Caco-2 (cell line): ENCODE results near the gene EXOC6. TPM values are rescaled to one million over a fixed set of nuclear protein-coding genes. Genes with fewer than 3 reads are reported as not detected.

ENCODE experiments used
- BruUV-seq: library from RNA; stranded (reverse); fragments of 400-500 nt; replicated peaks from 2 replicates; lab custom pipeline; 2021; lab: Mats Ljungman, UMichigan
- CTCF ChIA-PET: fragments of 300-600 bp; sonication (Branson Sonifier 250); formaldehyde crosslinking; loops from one replicate; lab custom pipeline; 2022; ENCODE audit warnings: antibody characterized with exemption; lab: Charles Lee
- POLR2A ChIA-PET: fragments of 300-600 bp; sonication (Branson Sonifier 250); formaldehyde crosslinking; loops from one replicate; lab custom pipeline; 2022; ENCODE audit warnings: antibody characterized with exemption; lab: Charles Lee
- DNase-seq, 2 experiments: peaks; one replicate each; pipeline versions ENCODE4 v3.0.0 to v3.0.0-alpha.2; 2020 to 2022
- H3K27me3 ChIP-seq: replicated peaks from 2 replicates; pipeline ENCODE4 v1.6.0; 2011; ENCODE audit warnings: low read length; ENCODE audit not compliant: control insufficient read depth, insufficient read depth
- H3K36me3 ChIP-seq: 2 replicates; pipeline ENCODE4 v1.5.1; 2011; ENCODE audit warnings: low read length; ENCODE audit not compliant: control insufficient read depth, insufficient read depth
- H3K4me1 ChIP-seq: fragments of 250-450 bp; sonication (Bioruptor Pico); 2 replicates; pipeline ENCODE4 v1.5.1; 2020; ENCODE audit warnings: mild to moderate bottlenecking
- H3K4me3 ChIP-seq: 2 replicates; pipeline ENCODE4 v1.5.1; 2011; ENCODE audit warnings: low read depth, mild to moderate bottlenecking, control low read depth, low read length
- H3K9me3 ChIP-seq: fragments of 250-450 bp; sonication (Bioruptor Pico); 2 replicates; pipeline ENCODE4 v1.5.1; 2020; ENCODE audit warnings: mild to moderate bottlenecking, moderate library complexity
- H3K27ac Mint-ChIP-seq: one replicate; pipeline ENCODE4 v1.8.0; 2022; ENCODE audit warnings: mixed read lengths; ENCODE audit not compliant: unreplicated experiment
- H3K27me3 Mint-ChIP-seq: one replicate; pipeline ENCODE4 v1.8.0; 2022; ENCODE audit warnings: mixed read lengths; ENCODE audit not compliant: insufficient read depth, unreplicated experiment
- H3K36me3 Mint-ChIP-seq: one replicate; pipeline ENCODE4 v1.8.0; 2022; ENCODE audit warnings: mild to moderate bottlenecking, mixed read lengths; ENCODE audit not compliant: insufficient read depth, unreplicated experiment
- H3K4me1 Mint-ChIP-seq: one replicate; pipeline ENCODE4 v1.8.0; 2022; ENCODE audit warnings: low read depth, mixed read lengths; ENCODE audit not compliant: unreplicated experiment
- H3K4me3 Mint-ChIP-seq: one replicate; pipeline ENCODE4 v1.8.0; 2022; ENCODE audit warnings: mild to moderate bottlenecking, moderate library complexity, mixed read lengths; ENCODE audit not compliant: unreplicated experiment
- H3K9me3 Mint-ChIP-seq: one replicate; pipeline ENCODE4 v1.8.0; 2022; ENCODE audit warnings: mixed read lengths; ENCODE audit not compliant: unreplicated experiment
- intact Hi-C: fragments of 100-400 bp; cut with micrococcal nuclease; formaldehyde crosslinking; loops from one replicate; pipeline ENCODE4 v1.10.0; 2022; ENCODE audit not compliant: unreplicated experiment
- total RNA-seq: library from RNA; stranded (reverse); gene quantifications from 2 replicates; pipeline ENCODE4 v1.2.3, GENCODE V29; 2022
- TF ChIP-seq, protein P1 (sequence below), 2 experiments: fragments of 200-600 bp in 1 of 2; IDR thresholded peaks; 1 replicate in 1 of 2; 2 replicates in 1 of 2; pipeline versions ENCODE4 v1.5.1 to v1.8.0; 2011 to 2022; ENCODE audit warnings: antibody characterized with exemption in 1 of 2, control low read depth in 1 of 2, inconsistent platforms in 1 of 2, low read depth in 1 of 2, low read length in 1 of 2, mild to moderate bottlenecking in 1 of 2, moderate library complexity in 1 of 2; ENCODE audit not compliant: insufficient read depth in 1 of 2, severe bottlenecking in 1 of 2, unreplicated experiment in 1 of 2

Gene EXOC6
- total RNA-seq, 1 experiment from 2014 or later: 12.5 TPM

DNA sequence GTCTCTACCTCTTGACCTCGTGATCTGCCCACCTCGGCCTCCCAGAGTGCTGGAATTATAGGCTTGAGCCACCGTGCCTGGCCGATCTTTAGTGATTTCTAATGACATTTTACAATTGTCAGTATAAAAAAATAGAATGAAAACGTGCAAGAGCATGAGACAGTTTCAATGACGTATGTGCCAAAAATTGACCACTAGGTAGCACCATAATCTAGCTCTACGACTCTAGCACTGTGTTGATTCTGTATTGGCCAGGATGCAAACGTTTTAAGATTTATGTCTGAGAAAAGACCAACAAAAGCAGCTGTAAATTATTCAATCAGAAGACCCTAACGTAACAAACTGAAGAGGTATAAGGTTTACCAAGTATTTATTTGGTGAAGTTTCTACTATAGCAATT is 25.4 kb upstream of the EXOC6 start:
- Mint-ChIP-seq H3K27ac (peak overlapping the region; percentile 29), H3K4me3 (no peak overlapping the region), H3K27me3 (no peaks in the 10 kb centered on the region), H3K36me3 (no peaks in the 10 kb centered on the region), H3K9me3 (no peaks in the 10 kb centered on the region), H3K4me1 (peaks cover 10% of the 10 kb centered on the region)
- no peaks in the 10 kb centered on the region for H3K27me3 ChIP-seq
- ChIA-PET CTCF (interaction anchor here (1.1 kb wide), 1 partner anchor 20 kb away, joined by 3 read pairs; no protein-coding TSS in a partner anchor), POLR2A (no interaction called here)
- no TSS peak for BruUV-seq
- peaks cover 11% of the 10 kb centered on the region; the same call in 1 of the 2 replicates for H3K4me1 ChIP-seq
- TF ChIP-seq, protein P1, sequence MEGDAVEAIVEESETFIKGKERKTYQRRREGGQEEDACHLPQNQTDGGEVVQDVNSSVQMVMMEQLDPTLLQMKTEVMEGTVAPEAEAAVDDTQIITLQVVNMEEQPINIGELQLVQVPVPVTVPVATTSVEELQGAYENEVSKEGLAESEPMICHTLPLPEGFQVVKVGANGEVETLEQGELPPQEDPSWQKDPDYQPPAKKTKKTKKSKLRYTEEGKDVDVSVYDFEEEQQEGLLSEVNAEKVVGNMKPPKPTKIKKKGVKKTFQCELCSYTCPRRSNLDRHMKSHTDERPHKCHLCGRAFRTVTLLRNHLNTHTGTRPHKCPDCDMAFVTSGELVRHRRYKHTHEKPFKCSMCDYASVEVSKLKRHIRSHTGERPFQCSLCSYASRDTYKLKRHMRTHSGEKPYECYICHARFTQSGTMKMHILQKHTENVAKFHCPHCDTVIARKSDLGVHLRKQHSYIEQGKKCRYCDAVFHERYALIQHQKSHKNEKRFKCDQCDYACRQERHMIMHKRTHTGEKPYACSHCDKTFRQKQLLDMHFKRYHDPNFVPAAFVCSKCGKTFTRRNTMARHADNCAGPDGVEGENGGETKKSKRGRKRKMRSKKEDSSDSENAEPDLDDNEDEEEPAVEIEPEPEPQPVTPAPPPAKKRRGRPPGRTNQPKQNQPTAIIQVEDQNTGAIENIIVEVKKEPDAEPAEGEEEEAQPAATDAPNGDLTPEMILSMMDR (IDR thresholded peaks at IDR 0.05; ENCODE audit: insufficient read depth in 1 of 2, low read depth in 1 of 2, low read length in 1 of 2, severe bottlenecking in 1 of 2, unreplicated experiment in 1 of 2): peak in 1 of 2 experiments; percentile 30
- H3K36me3 ChIP-seq: no peaks in the 10 kb centered on the region
- intact Hi-C loops: loop anchor here (5.0 kb wide), 1 partner anchor 59 kb away; no protein-coding TSS in a partner anchor
- H3K9me3 ChIP-seq: no peaks in the 10 kb centered on the region
- H3K4me3 ChIP-seq: no peak overlapping the region
- peak in 1 of 2 experiments; percentile 15 for DNase-seq

DNA sequence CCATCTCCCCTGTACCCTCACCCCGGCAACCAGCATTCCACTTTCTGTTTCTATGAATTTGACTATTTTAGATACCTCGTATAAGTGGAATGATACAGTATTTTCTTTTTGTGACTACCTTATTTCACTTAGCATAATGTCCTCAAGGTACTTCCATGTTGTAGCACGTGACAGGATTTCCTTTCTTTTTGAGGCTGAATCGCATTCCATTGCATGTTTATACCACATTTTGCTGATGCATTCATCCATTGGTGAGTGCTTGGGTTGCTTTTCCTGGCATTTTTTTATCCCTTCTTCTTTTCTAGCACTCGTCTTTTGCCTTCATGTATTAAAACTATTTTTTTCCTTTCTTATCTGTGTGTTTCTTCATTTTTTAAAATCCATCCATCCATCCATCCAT is 22.3 kb upstream of the EXOC6 start:
- no peaks in the 10 kb centered on the region for H3K36me3 ChIP-seq
- TF ChIP-seq, protein P1 (IDR thresholded peaks at IDR 0.05; ENCODE audit: insufficient read depth in 1 of 2, low read depth in 1 of 2, low read length in 1 of 2, severe bottlenecking in 1 of 2, unreplicated experiment in 1 of 2): no peak
- ChIA-PET POLR2A (no interaction called here), CTCF (no interaction called here)
- no peaks in the 10 kb centered on the region for H3K9me3 Mint-ChIP-seq
- no peak overlapping the region for H3K4me3 ChIP-seq
- H3K27ac Mint-ChIP-seq: no peak overlapping the region
- H3K9me3 ChIP-seq: no peaks in the 10 kb centered on the region
- H3K4me3 Mint-ChIP-seq: no peak overlapping the region
- H3K4me1 Mint-ChIP-seq: peaks cover 13% of the 10 kb centered on the region
- H3K27me3 Mint-ChIP-seq: no peaks in the 10 kb centered on the region
- no peak for DNase-seq
- no peaks in the 10 kb centered on the region for H3K36me3 Mint-ChIP-seq
- intact Hi-C loops: no loop called here
- no peaks in the 10 kb centered on the region for H3K27me3 ChIP-seq
- peaks cover 15% of the 10 kb centered on the region; the same call in 1 of the 2 replicates for H3K4me1 ChIP-seq
- BruUV-seq: no TSS peak

DNA sequence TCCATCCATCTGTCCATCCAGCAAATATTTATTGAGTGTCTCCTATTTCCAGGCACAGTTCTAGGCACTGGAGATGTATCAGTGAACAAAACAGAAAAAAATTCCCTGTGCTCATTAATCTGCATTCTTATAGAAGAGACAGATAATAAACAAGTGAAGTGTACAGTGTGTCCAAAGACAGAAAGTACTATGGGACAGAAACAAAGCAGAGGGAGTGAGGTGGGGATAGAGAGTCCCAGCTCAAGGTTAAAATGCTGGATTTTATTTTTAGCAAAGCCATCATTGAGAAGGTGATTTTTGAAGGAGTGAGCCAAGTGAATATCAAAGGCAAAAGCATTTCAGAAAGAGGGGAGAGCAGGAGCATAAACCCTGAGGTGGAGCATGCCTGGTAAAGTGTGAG is 21.8 kb upstream of the EXOC6 start:
- ChIA-PET CTCF (no interaction called here), POLR2A (no interaction called here)
- intact Hi-C loops: no loop called here

More for the DNA sequence above, 21.8 kb upstream of the EXOC6 start:
- Histone ChIP-seq H3K9me3 (no peaks in the 10 kb centered on the region), H3K36me3 (no peaks in the 10 kb centered on the region), H3K4me3 (no peak overlapping the region), H3K27me3 (no peaks in the 10 kb centered on the region), H3K4me1 (peaks cover 14% of the 10 kb centered on the region; the same call in 1 of the 2 replicates)
- peaks cover 13% of the 10 kb centered on the region for H3K4me1 Mint-ChIP-seq
- TF ChIP-seq, protein P1 (IDR thresholded peaks at IDR 0.05; ENCODE audit: insufficient read depth in 1 of 2, low read depth in 1 of 2, low read length in 1 of 2, severe bottlenecking in 1 of 2, unreplicated experiment in 1 of 2): no peak
- no peaks in the 10 kb centered on the region for H3K9me3 Mint-ChIP-seq
- DNase-seq: no peak
- no TSS peak for BruUV-seq
- H3K27ac Mint-ChIP-seq: no peak overlapping the region
- H3K36me3 Mint-ChIP-seq: no peaks in the 10 kb centered on the region
- no peaks in the 10 kb centered on the region for H3K27me3 Mint-ChIP-seq
- no peak overlapping the region for H3K4me3 Mint-ChIP-seq
